Liver (tissue), 9 donors: Measurements from ENCODE around the gene CASZ1. TPM values are rescaled to one million over a fixed set of nuclear protein-coding genes. Genes with fewer than 3 reads are reported as not detected.

ENCODE experiments used
- DNase-seq: peaks from one replicate; pipeline ENCODE4 v3.0.0-alpha.2; 2017; ENCODE audit warnings: low spot score
- H3K27ac ChIP-seq, 2 donors: one replicate each; pipeline ENCODE4 v1.7.0; 2013; ENCODE audit warnings: inconsistent platforms in 2 of 2, low read length in 2 of 2, control low read depth in 1 of 2, low read depth in 1 of 2, mild to moderate bottlenecking in 1 of 2
- H3K27me3 ChIP-seq, 4 donors: one replicate each; pipeline versions ENCODE4 v1.6.1 to v1.7.0; 2013; ENCODE audit warnings: low read length in 3 of 4, inconsistent platforms in 1 of 4, mild to moderate bottlenecking in 1 of 4, moderate library complexity in 1 of 4; ENCODE audit not compliant: control insufficient read depth in 4 of 4, insufficient read depth in 4 of 4
- H3K36me3 ChIP-seq, 4 donors: one replicate each; pipeline versions ENCODE4 v1.6.1 to v1.7.0; 2013; ENCODE audit warnings: low read length in 3 of 4, mild to moderate bottlenecking in 3 of 4, low read depth in 1 of 4, moderate library complexity in 1 of 4; ENCODE audit not compliant: control insufficient read depth in 4 of 4, insufficient read depth in 3 of 4
- H3K4me1 ChIP-seq, 4 donors: one replicate each; pipeline versions ENCODE4 v1.6.1 to v1.7.0; 2013; ENCODE audit warnings: low read length in 3 of 4, mild to moderate bottlenecking in 3 of 4, moderate library complexity in 1 of 4; ENCODE audit not compliant: control insufficient read depth in 4 of 4, insufficient read depth in 4 of 4
- H3K4me3 ChIP-seq, 3 donors: one replicate each; pipeline versions ENCODE4 v1.6.1 to v1.7.0; 2013; ENCODE audit warnings: low read length in 3 of 3, control low read depth in 1 of 3, low read depth in 1 of 3, mild to moderate bottlenecking in 1 of 3
- H3K9ac ChIP-seq, 2 donors: one replicate each; pipeline ENCODE4 v1.7.0; 2013; ENCODE audit warnings: low read length in 2 of 2, mild to moderate bottlenecking in 2 of 2, moderate library complexity in 2 of 2, control low read depth in 1 of 2, low read depth in 1 of 2
- H3K9me3 ChIP-seq, 4 donors: one replicate each; pipeline versions ENCODE4 v1.6.1 to v1.7.0; 2013; ENCODE audit warnings: low read length in 3 of 4; ENCODE audit not compliant: control insufficient read depth in 4 of 4
- ATF3 ChIP-seq: IDR thresholded peaks from 2 replicates; pipeline ENCODE4 v1.6.1; 2016; ENCODE audit warnings: antibody characterized with exemption
- CTCF ChIP-seq: fragments of 150-350 bp; IDR thresholded peaks from 2 replicates; pipeline ENCODE4 v1.5.1; 2017; ENCODE audit warnings: improper control_type of control experiment, low read depth, low read length; ENCODE audit not compliant: missing input control
- EGR1 ChIP-seq, 2 donors: IDR thresholded peaks; 2 replicates each; pipeline ENCODE4 v1.6.1; 2016 to 2018; ENCODE audit warnings: antibody characterized with exemption in 2 of 2, low read depth in 2 of 2
- FOXA2 ChIP-seq: IDR thresholded peaks from 2 replicates; pipeline ENCODE4 v1.6.1; 2016; ENCODE audit warnings: antibody characterized with exemption
- HNF4A ChIP-seq, 2 donors: conservative IDR thresholded peaks; 2 replicates each; pipeline ENCODE4 v1.6.1; 2016; ENCODE audit warnings: antibody characterized with exemption in 2 of 2, mild to moderate bottlenecking in 2 of 2
- HNF4G ChIP-seq: IDR thresholded peaks from 2 replicates; pipeline ENCODE4 v1.6.1; 2016; ENCODE audit warnings: antibody characterized with exemption
- MAX ChIP-seq: IDR thresholded peaks from 2 replicates; pipeline ENCODE4 v1.6.1; 2016; ENCODE audit warnings: antibody characterized with exemption
- NR2F2 ChIP-seq: IDR thresholded peaks from 2 replicates; pipeline ENCODE4 v1.6.1; 2016; ENCODE audit warnings: antibody characterized with exemption
- RAD21 ChIP-seq, 2 donors: IDR thresholded peaks; 2 replicates each; pipeline ENCODE4 v1.6.1; 2016; ENCODE audit warnings: antibody characterized with exemption in 2 of 2, mild to moderate bottlenecking in 2 of 2
- REST ChIP-seq: IDR thresholded peaks from 2 replicates; pipeline ENCODE4 v1.6.1; 2016; ENCODE audit warnings: antibody characterized with exemption, mild to moderate bottlenecking
- RXRA ChIP-seq, 2 donors: IDR thresholded peaks; 2 replicates each; pipeline ENCODE4 v1.6.1; 2017 to 2018; ENCODE audit warnings: antibody characterized with exemption in 2 of 2, mild to moderate bottlenecking in 1 of 2
- SP1 ChIP-seq: IDR thresholded peaks from 2 replicates; pipeline ENCODE4 v1.6.1; 2018; ENCODE audit warnings: antibody characterized with exemption, mild to moderate bottlenecking
- YY1 ChIP-seq: IDR thresholded peaks from 2 replicates; pipeline ENCODE4 v1.6.1; 2016; ENCODE audit warnings: antibody characterized with exemption, mild to moderate bottlenecking
- ZBTB33 ChIP-seq: IDR thresholded peaks from 2 replicates; pipeline ENCODE4 v1.6.1; 2016; ENCODE audit warnings: antibody characterized with exemption
- whole genome bisulfite sequencing: extraction: QIAGEN DNeasy Blood & Tissue Kit; methylation state at CpG from one replicate; pipeline ENCODE4 v1.1.7; 2013; 5-methylcytosine and 5-hydroxymethylcytosine counted together
- polyA plus RNA-seq, 2 donors: library from polyadenylated mRNA; stranded (reverse) in 1 of 2; unstranded in 1 of 2; fragments of 200-250 nt in 1 of 2; fragments of >200 nt in 1 of 2; fragmentation: Nextera tagmentation in 1 of 2; extraction: Ambion mirVana in 1 of 2; gene quantifications; one replicate each; pipeline versions ENCODE4 v1.2.1 to v1.2.3, GENCODE V29; 2013 to 2015
- total RNA-seq, 2 donors: library from RNA; depleted of rRNA; stranded (reverse); fragments of >200 nt; gene quantifications; one replicate each; pipeline ENCODE4 v1.2.3, GENCODE V29; 2014
- donor health status: healthy.
- donor health status: healthy.
- donor health status: healthy.
- donor health status: healthy.
- donor health status: healthy.

Gene CASZ1
- total and polyA plus RNA-seq, 4 donors = 1.0 to 3.5 (median 1.9) TPM

- TF ChIP-seq HNF4A (conservative IDR thresholded peaks at IDR 0.05) (no peak), CTCF (no peak), HNF4G (no peak), RAD21 (IDR thresholded peaks at IDR 0.05) (no peak), SP1 (no peak), REST (no peak), EGR1 (IDR thresholded peaks at IDR 0.05; ENCODE audit: low read depth in 2 of 2) (no peak), ZBTB33 (no peak), FOXA2 (no peak), RXRA (IDR thresholded peaks at IDR 0.05) (no peak), ATF3 (no peak), NR2F2 (no peak), YY1 (no peak)
- Histone ChIP-seq H3K4me1 (no peaks in the 10 kb centered on the region), H3K36me3 (no peaks in the 10 kb centered on the region), H3K27ac (no peak overlapping the region), H3K27me3 (peaks cover 0 to 2% (median 0%) of the 10 kb centered on the region in 4 donors), H3K9me3 (no peaks in the 10 kb centered on the region), H3K4me3 (no peak overlapping the region), H3K9ac (no peak overlapping the region)
- no peak for DNase-seq
- 67% methylated on average over 24 of the region's 24 CpGs for WGBS
Measured at GRCh38 chr1:10782491-10783244, 13.8 kb downstream of the CASZ1 start.

- DNase-seq = no peak
- no peak overlapping the region for H3K9ac ChIP-seq
- H3K36me3 ChIP-seq = no peaks in the 10 kb centered on the region
- no peak overlapping the region for H3K4me3 ChIP-seq
- no peaks in the 10 kb centered on the region for H3K4me1 ChIP-seq
- no peak overlapping the region for H3K27ac ChIP-seq
- WGBS = 58% methylated on average over 8 of the region's 8 CpGs
- peaks cover 0 to 2% (median 0%) of the 10 kb centered on the region in 4 donors for H3K27me3 ChIP-seq
- no peaks in the 10 kb centered on the region for H3K9me3 ChIP-seq
- no peak for TF ChIP-seq MAX
- TF ChIP-seq FOXA2 = no peak
- TF ChIP-seq YY1 = no peak
- TF ChIP-seq HNF4A (conservative IDR thresholded peaks at IDR 0.05) = no peak
- TF ChIP-seq CTCF = no peak
- no peak for TF ChIP-seq REST
- no peak for TF ChIP-seq NR2F2
Measured at GRCh38 chr1:10781137-10781536, 15.3 kb downstream of the CASZ1 start.
